Stimulated activated naive CD4-positive, alpha-beta T cell (primary cell): ENCODE data around the gene PRKD1.
"Not testable (repeated sequence)": the region's sequence is repeated elsewhere in the genome, so short reads cannot be mapped to it uniquely, and the experiment has no call there.

Experiments used
- DNase-seq, 6 experiments: peaks; one replicate each; lab custom pipeline; 2025; lab: John Stamatoyannopoulos, UW

The PRKD1 gene

GRCh38 chr14:29900609-29901350, 26.9 kb downstream of the PRKD1 start:
- DNase-seq, result no peak

- DNase-seq, result no peak
Measured at GRCh38 chr14:29898470-29898869, 29.2 kb downstream of the PRKD1 start.

- no peak for DNase-seq
Measured at GRCh38 chr14:29897181-29897580, 30.5 kb downstream of the PRKD1 start.

- DNase-seq, result no peak
Measured at GRCh38 chr14:29896354-29896821, 31.3 kb downstream of the PRKD1 start.

- no peak for DNase-seq
Measured at GRCh38 chr14:29895591-29896083, 32.0 kb downstream of the PRKD1 start.

- DNase-seq, result no peak
Measured at GRCh38 chr14:29893989-29894388, 33.7 kb downstream of the PRKD1 start.

- no peak for DNase-seq
Measured at GRCh38 chr14:29892327-29892726, 35.3 kb downstream of the PRKD1 start.

- DNase-seq, result no peak
Measured at GRCh38 chr14:29885988-29886387, 41.7 kb downstream of the PRKD1 start.

GRCh38 chr14:29868000-29868399, 59.6 kb downstream of the PRKD1 start:
- no peak for DNase-seq

GRCh38 chr14:29865299-29865698, 62.3 kb downstream of the PRKD1 start:
- DNase-seq, result no peak

- DNase-seq, result no peak
Measured at GRCh38 chr14:29861996-29862395, 65.7 kb downstream of the PRKD1 start.

GRCh38 chr14:29858299-29858698, 69.3 kb downstream of the PRKD1 start:
- no peak for DNase-seq

- no peak for DNase-seq
Measured at GRCh38 chr14:29857551-29857950, 70.1 kb downstream of the PRKD1 start.

- no peak for DNase-seq
Measured at GRCh38 chr14:29856516-29856915, 71.1 kb downstream of the PRKD1 start.

- DNase-seq, result not testable (repeated sequence)
Measured at GRCh38 chr14:29853691-29854090, 74.0 kb downstream of the PRKD1 start.

- DNase-seq, result no peak
Measured at GRCh38 chr14:29853272-29853671, 74.4 kb downstream of the PRKD1 start.

- DNase-seq, result no peak
Measured at GRCh38 chr14:29851397-29851796, 76.2 kb downstream of the PRKD1 start.

GRCh38 chr14:29847056-29847380, 80.6 kb downstream of the PRKD1 start:
- no peak for DNase-seq

GRCh38 chr14:29846339-29847055, 81.2 kb downstream of the PRKD1 start:
- no peak for DNase-seq

- DNase-seq, result no peak
Measured at GRCh38 chr14:29843981-29844380, 83.7 kb downstream of the PRKD1 start.

- DNase-seq, result no peak
Measured at GRCh38 chr14:29842228-29842627, 85.4 kb downstream of the PRKD1 start.

- not testable (repeated sequence) for DNase-seq
Measured at GRCh38 chr14:29840369-29840892, 87.2 kb downstream of the PRKD1 start.

- DNase-seq, result not testable (repeated sequence)
Measured at GRCh38 chr14:29839691-29840090, 88.0 kb downstream of the PRKD1 start.
